ENCODE results near the gene VWA3A.

Gene VWA3A

DNA sequence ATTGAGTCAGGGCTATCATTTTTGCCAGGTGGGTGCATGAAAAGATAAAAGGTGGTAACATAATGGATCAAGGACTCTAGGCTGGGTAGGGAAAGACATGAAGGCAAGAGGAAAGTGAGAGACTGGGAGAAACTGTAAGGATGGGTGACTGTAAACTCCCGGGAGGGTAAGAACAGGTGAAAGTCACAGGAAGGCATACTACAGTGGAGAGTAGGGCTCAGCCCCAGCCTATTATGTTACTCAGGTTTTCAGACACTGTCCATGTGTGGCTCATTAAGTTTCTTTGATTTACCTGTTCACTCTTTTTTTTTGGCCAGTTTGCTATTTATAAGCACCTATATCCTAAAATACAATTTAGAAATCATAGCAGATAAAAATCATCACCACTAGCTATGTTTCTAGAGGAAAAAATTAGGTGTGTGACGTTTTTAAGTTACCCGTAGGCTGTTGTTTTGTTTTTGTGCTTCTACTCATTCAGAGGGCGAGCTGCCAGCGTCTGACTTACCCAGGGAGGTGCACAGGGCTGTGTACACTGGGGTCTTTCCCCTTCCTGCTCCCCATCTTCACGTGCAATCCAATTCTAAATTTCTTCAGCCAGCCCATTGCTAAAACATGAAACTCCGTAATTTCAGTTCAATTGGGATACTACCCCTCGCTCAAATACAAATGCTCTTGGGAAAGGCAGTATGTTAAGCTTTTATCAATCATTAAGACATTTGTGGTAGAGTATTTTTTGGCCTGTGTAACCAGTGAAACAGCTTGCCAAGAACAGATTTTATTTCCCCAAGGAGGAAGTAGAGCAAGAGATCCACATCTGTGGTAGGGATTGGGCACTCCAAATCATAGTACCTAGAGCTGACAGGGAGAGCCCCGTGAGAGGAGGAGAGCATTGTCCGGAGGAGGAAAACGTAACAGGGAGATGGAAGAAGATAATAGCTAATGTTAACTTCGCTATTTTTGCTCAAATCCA is 21.7 kb upstream of the VWA3A start:
- no peak for TF ChIP-seq EZH2 (IDR thresholded peaks at IDR 0.05; ENCODE audit: borderline replicate concordance, low read depth, low read length, severe bottlenecking)
- TF ChIP-seq, protein P1, sequence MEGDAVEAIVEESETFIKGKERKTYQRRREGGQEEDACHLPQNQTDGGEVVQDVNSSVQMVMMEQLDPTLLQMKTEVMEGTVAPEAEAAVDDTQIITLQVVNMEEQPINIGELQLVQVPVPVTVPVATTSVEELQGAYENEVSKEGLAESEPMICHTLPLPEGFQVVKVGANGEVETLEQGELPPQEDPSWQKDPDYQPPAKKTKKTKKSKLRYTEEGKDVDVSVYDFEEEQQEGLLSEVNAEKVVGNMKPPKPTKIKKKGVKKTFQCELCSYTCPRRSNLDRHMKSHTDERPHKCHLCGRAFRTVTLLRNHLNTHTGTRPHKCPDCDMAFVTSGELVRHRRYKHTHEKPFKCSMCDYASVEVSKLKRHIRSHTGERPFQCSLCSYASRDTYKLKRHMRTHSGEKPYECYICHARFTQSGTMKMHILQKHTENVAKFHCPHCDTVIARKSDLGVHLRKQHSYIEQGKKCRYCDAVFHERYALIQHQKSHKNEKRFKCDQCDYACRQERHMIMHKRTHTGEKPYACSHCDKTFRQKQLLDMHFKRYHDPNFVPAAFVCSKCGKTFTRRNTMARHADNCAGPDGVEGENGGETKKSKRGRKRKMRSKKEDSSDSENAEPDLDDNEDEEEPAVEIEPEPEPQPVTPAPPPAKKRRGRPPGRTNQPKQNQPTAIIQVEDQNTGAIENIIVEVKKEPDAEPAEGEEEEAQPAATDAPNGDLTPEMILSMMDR (IDR thresholded peaks at IDR 0.05; ENCODE audit: borderline replicate concordance, extremely low read depth, low read length, poor library complexity, severe bottlenecking) = no peak
- no peaks in the 10 kb centered on the region for H3K4me1 ChIP-seq (ENCODE audit: insufficient read depth, low read length)
- H3K27ac ChIP-seq (ENCODE audit: low read length) = no peak overlapping the region
- no peak overlapping the region for H3K4me3 ChIP-seq (ENCODE audit: low read depth in 1 of 2, low read length in 2 of 2)
- no peak overlapping the region for H2AFZ ChIP-seq (ENCODE audit: low read depth, low read length)
- no peak overlapping the region for H3K4me2 ChIP-seq (ENCODE audit: insufficient read depth, low read length)
- no peaks in the 10 kb centered on the region for H3K27me3 ChIP-seq (ENCODE audit: insufficient read depth, low read length, poor library complexity)
- H4K20me1 ChIP-seq (ENCODE audit: insufficient read depth, low read length) = no peaks in the 10 kb centered on the region; the same call in 1 of the 2 replicates
- H3K9ac ChIP-seq (ENCODE audit: low read depth, low read length) = no peak overlapping the region
- peaks cover 3% of the 10 kb centered on the region; the same call in 1 of the 2 replicates for H3K36me3 ChIP-seq (ENCODE audit: insufficient read depth, low read length)
- DNase-seq (no peak), ATAC-seq (ENCODE audit: insufficient read depth, low read depth) (no peak)
- no peaks in the 10 kb centered on the region for H3K79me2 ChIP-seq (ENCODE audit: insufficient read depth, low read length)
- H3K9me3 ChIP-seq (ENCODE audit: insufficient read depth, low read length, severe bottlenecking) = peaks cover 13% of the 10 kb centered on the region

DNA sequence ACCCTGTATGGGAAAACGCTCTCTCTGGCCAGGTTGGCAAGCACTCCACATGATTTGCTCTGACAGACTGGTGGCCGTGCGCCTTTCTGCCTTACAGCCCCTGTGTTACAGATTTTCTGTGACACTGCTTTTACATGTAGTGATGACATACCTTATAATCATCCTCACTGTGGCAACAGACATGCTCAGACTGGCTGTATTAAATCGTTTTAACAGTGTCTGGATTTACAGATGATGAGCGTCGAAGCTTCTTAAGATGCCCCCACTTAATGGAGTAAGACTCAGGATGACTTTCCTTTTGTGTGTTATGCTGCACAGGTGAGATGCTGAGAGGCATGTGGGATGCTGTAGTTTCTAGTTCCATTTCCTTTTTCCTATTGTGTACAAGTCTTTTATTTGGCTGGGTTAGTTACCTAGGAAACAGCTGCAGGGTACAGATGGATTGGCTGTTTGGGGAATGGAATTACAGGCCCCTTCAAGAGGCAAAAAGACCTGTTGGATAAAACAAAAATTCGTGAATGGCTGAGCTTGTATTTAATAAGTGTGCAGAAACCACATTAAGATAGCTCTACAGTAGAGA is 20.9 kb upstream of the VWA3A start:
- H3K9me3 ChIP-seq (ENCODE audit: insufficient read depth, low read length, severe bottlenecking) = peaks cover 7% of the 10 kb centered on the region
- no peaks in the 10 kb centered on the region; the same call in 1 of the 2 replicates for H4K20me1 ChIP-seq (ENCODE audit: insufficient read depth, low read length)
- TF ChIP-seq, protein P1 (IDR thresholded peaks at IDR 0.05; ENCODE audit: borderline replicate concordance, extremely low read depth, low read length, poor library complexity, severe bottlenecking) = no peak
- no peak for TF ChIP-seq EZH2 (IDR thresholded peaks at IDR 0.05; ENCODE audit: borderline replicate concordance, low read depth, low read length, severe bottlenecking)
- no peak overlapping the region for H2AFZ ChIP-seq (ENCODE audit: low read depth, low read length)
- no peaks in the 10 kb centered on the region; the same call in 1 of the 2 replicates for H3K36me3 ChIP-seq (ENCODE audit: insufficient read depth, low read length)
- H3K4me1 ChIP-seq (ENCODE audit: insufficient read depth, low read length) = no peaks in the 10 kb centered on the region
- ATAC-seq (ENCODE audit: insufficient read depth, low read depth) (no peak), DNase-seq (no peak)
- no peak overlapping the region for H3K4me3 ChIP-seq (ENCODE audit: low read depth in 1 of 2, low read length in 2 of 2)
- no peak overlapping the region for H3K9ac ChIP-seq (ENCODE audit: low read depth, low read length)
- no peaks in the 10 kb centered on the region for H3K27me3 ChIP-seq (ENCODE audit: insufficient read depth, low read length, poor library complexity)
- no peaks in the 10 kb centered on the region for H3K79me2 ChIP-seq (ENCODE audit: insufficient read depth, low read length)
- no peak overlapping the region for H3K27ac ChIP-seq (ENCODE audit: low read length)
- no peak overlapping the region for H3K4me2 ChIP-seq (ENCODE audit: insufficient read depth, low read length)

DNA sequence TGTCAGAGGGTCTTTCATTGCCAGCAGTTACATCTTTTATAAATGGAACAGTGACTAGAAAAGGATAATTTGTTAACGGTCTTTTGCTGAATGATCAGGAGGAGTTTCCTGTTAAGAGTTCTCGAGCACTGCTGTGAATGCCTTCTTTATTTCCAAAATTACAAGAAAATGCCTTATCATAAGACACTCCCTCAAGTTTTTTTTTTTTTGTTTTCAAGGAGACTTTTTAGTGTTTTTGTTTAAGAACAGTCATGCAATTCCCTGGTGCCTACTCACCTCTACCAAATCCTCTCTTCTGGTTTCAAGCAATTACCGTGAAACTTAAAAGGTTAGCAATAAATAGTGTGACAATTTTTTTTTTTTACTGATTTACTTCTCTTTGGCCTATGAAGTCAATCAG is 19.0 kb upstream of the VWA3A start:
- Histone ChIP-seq H3K4me1 (ENCODE audit: insufficient read depth, low read length) (no peaks in the 10 kb centered on the region), H3K9ac (ENCODE audit: low read depth, low read length) (no peak overlapping the region), H3K27ac (ENCODE audit: low read length) (no peak overlapping the region), H2AFZ (ENCODE audit: low read depth, low read length) (no peak overlapping the region), H3K79me2 (ENCODE audit: insufficient read depth, low read length) (no peaks in the 10 kb centered on the region), H3K27me3 (ENCODE audit: insufficient read depth, low read length, poor library complexity) (no peaks in the 10 kb centered on the region), H3K4me3 (ENCODE audit: low read depth in 1 of 2, low read length in 2 of 2) (no peak overlapping the region), H3K36me3 (ENCODE audit: insufficient read depth, low read length) (no peaks in the 10 kb centered on the region), H4K20me1 (ENCODE audit: insufficient read depth, low read length) (no peaks in the 10 kb centered on the region; the same call in 1 of the 2 replicates), H3K9me3 (ENCODE audit: insufficient read depth, low read length, severe bottlenecking) (no peaks in the 10 kb centered on the region), H3K4me2 (ENCODE audit: insufficient read depth, low read length) (no peak overlapping the region)
- DNase-seq = no peak
- no peak for ATAC-seq (ENCODE audit: insufficient read depth, low read depth)
- TF ChIP-seq, protein P1 (IDR thresholded peaks at IDR 0.05; ENCODE audit: borderline replicate concordance, extremely low read depth, low read length, poor library complexity, severe bottlenecking) = no peak
- TF ChIP-seq EZH2 (IDR thresholded peaks at IDR 0.05; ENCODE audit: borderline replicate concordance, low read depth, low read length, severe bottlenecking) = no peak

Data from DND-41 (cell line).